D341Med (cell line): ENCODE data around the gene STX3.
"Not testable (repeated sequence)": the region's sequence is repeated elsewhere in the genome, so short reads cannot be mapped to it uniquely, and the experiment has no call there.

Experiments used
- DNase-seq: peaks from one replicate; pipeline ENCODE4 v3.0.0; 2012; ENCODE audit warnings: low spot score

STX3 gene

GRCh38 chr11:59791639-59792038, 36.5 kb downstream of the STX3 start:
- DNase-seq, result no peak

DNA sequence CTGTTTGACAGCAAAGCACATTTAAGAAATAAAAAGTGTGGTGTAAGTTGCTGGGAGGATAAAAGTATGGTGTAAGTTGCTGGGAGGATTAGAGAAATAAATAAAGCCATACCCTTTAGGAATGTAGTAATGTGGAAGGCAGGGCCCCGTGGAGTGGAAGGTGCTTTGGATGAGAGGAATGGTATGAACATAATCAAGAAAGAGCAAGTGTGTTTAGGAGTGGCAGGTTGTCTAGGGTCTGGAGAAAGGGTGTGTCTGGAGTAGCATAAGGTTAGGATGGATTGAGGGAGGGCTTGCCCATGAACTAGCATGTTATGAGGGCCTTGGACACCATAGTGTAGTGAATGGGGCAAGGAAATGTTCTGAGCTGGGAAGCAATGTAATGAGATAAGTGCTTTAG, 37.3 kb downstream of the STX3 start:
- DNase-seq, result no peak

DNA sequence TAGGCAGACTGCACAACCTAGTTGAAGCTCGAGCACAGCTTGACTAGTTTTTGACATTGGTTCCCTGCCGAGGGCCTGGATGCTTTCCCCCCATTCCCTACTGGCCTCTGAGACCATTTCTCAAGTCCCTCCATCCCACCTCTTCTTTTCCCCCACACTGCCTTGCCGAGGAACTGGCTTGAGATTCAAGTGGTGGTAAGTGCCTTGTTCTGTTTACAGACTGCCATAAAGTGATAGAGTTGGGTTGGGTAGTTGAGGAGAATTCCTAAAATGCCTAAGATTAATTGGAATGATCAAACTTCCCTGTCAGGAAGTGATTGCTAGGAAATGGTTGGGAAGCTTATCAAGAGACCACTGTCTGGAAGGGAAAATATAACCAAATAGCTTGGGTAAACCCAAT, 39.2 kb downstream of the STX3 start:
- no peak for DNase-seq

DNA sequence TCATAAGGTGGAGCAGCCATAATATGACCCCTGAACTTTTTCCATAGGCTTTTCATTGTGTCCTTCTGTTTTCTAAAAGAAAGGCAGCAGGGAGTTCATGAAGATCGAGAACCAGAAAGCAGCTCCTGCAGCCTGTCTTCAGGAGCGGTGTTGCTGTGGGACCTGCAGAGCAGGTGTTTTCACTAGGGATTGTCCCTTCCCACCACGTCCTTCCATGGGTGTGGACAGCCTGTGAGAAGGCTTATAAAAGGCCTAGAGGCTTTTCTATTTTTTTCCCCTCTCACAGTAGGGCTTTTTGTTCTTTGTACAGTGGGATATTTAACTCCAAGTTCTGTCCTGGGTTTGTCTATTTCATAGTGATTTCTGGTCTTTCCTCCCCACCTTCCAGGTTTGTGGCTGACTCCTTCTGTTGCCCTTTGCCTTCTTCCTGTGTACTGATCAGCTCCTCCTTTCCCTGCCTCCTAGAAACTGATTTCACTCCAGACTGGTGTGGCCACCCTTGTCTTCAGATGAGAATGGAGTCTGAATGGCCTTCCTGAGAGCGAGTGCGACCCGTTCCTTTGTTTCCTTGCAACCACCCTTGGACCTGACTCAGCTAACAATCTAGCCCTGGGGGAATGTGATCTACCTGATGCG, 45.3 kb downstream of the STX3 start:
- no peak for DNase-seq

- no peak for DNase-seq
Measured at GRCh38 chr11:59801160-59801706, 46.1 kb downstream of the STX3 start.

GRCh38 chr11:59801981-59802638, 46.9 kb downstream of the STX3 start:
- DNase-seq, result peak; percentile 48

DNA sequence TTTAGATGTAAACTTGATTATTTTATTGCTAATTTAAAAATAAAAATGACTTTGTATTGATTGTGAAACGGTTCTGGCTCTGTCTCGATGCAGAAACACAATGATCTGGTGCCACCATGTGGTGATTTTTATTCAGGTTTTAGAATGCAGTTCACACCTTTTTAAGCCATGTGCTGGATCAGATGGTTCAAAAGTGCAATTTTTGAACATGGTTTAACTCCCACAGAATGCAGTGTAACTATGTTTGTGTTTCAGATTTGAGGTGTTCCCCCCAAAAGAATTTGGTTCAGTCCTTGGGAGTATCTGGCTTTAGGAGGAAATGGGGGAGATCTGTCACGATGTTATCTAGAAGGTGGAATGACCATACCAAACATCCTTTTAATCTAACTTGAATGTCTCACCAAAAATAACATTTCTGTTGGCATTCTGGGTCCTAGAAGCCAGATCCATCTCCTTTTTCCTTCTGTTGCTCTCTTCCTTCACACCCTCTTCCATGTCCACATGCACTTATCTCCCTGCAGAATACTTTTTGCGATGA, 47.5 kb downstream of the STX3 start:
- DNase-seq, result peak; percentile 51

- no peak for DNase-seq
Measured at GRCh38 chr11:59804061-59804460, 48.9 kb downstream of the STX3 start.

GRCh38 chr11:59807047-59807610, 52.0 kb downstream of the STX3 start:
- no peak for DNase-seq

DNA sequence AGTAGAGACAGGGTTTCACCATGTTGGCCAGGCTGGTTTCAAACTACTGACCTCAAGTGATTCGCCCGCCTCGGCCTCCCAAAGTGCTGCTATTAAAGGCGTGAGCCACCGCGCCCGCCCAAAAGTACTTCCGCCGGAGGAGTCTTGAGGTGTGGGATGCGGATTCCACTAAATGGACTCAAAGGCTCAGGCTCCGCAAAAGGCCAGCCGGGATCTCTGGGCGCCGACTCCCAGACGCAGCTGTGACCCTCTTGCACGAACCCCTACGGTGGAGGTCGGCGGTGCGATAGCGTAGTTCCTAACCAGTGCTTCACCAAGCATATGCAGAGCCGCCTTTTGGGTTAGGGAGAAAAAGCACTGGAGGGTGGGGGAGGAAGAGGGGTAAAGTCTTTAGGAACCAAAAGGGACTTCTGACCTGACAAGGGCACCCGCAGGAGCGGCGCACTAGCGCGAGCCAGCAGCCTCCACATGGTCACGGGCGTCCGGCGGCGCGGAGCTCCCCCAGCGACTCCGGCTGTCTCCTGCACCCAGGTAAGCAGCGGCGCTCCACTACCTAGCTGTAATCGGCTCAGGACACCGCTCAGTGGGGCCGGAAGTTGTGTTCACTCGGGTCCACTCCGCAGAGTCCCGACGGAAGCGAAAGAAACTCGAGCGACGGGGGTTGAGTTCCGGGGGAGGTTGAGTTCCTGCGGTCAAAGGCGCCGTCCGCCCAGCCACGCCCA, 55.2 kb downstream of the STX3 start, which contains the start of gene MRPL16:
MRPL16 (minus strand) TSS at position 590 of the 722 bp plus-strand sequence; CDS start at position 470, 120 bp downstream.
- DNase-seq, result peak; percentile 90

GRCh38 chr11:59810911-59811259, 55.7 kb downstream of the STX3 start:
- DNase-seq, result no peak

- no peak for DNase-seq
Measured at GRCh38 chr11:59812220-59812619, 57.0 kb downstream of the STX3 start.

DNA sequence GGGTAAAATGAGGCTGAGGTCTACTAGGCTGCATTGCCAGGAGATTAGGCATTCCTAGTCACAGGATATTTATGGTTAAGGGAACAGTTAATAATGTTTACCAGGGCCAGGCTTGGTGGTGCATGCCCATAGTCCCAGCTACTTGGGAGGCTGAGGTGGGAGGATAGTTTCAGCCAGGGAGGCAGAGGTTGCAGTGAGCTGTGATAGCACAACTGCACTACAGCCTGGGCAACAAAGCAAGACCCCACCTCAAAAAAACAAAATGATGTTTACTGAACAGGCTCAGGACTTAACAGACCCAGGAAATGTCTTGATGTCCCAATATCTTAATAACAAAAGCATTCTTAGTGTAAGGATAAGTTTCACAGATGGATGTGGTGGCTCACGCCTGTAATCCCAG, 58.2 kb downstream of the STX3 start:
- no peak for DNase-seq

DNA sequence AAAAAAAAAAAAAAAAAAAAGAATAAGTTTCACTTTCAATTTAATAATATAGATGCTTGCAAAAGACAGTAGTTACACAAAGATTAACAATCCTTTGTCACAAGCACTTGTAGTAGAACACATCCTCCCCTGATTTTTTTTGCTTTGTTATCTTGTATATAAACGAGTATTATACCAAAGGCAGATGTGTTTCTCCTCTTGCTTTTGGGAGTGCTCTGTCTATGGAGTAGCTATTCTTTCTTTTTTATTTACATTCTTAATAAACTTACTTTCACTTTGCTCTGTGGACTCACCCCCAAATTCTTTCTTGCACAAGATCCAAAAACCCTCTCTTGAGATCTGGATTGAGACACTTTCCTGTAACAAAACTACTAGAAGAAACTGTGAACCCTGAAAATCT, 58.8 kb downstream of the STX3 start:
- no peak for DNase-seq

DNA sequence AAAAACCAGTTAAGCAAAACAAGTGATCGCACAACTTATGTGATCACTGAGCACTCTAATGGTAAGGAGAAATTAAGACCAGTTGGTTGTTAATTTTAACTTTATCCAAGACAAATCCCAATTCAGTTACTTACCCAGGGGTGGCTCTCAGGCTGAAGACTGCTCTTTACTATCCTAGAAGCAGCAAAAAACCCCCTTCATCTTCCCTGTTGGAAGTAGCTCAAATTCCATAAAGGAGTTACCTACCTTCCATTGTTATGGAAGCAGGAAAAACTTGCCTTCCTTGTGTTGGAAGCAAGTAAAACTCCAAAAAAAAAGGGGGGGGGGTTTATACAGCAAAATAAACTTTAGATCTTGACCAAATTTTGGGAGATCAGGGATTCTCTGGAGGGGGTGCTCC, 60.6 kb downstream of the STX3 start:
- DNase-seq, result no peak

- not testable (repeated sequence) for DNase-seq
Measured at GRCh38 chr11:59816434-59816833, 61.3 kb downstream of the STX3 start.

DNA sequence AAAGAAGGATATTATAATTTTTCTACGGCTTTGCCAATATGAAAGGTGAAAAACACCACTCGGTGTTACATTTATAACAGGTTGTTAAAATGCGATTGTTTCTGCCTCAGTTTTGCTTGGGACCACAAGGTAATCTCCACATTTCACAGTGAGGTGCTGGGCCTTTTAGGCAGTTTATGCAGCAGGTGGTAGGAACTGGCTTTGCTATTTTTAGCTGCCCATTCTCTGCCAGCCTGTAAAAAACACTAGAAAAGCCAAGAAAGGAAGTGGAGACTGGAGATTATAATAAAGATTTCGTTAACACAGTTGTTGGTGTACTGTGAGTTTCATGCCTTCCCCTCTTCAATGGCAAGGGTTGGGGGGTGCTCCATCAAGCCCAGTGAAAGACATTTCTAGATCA, 63.4 kb downstream of the STX3 start:
- DNase-seq, result no peak

DNA sequence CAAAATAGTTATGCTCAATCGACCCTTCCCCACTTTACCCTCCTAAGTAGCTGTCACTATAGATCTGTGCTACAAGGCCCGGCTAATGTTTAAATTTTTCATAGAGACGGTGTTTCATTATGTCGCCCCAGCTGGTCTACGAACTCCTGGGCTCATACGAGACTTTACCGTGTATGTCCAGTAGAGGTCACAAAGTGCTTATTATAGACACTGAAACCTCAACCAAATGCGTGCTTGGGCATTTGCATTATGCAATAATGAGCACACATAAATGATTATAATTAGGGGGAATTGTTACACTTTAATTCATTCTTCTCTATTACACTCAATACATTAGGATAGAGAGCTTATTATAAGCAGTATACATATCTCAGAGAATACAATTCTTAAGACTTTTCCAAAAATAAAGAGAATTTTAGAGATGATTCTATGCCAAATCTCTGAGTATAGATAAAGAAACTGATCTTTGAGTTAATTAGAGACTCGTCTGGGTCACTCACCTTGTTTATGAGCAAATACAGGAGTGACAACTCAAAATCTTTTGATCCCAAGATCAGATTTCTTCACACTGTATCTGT, 67.9 kb downstream of the STX3 start:
- DNase-seq, result peak; percentile 53

- DNase-seq, result no peak
Measured at GRCh38 chr11:59829358-59829757, 74.2 kb downstream of the STX3 start.

DNA sequence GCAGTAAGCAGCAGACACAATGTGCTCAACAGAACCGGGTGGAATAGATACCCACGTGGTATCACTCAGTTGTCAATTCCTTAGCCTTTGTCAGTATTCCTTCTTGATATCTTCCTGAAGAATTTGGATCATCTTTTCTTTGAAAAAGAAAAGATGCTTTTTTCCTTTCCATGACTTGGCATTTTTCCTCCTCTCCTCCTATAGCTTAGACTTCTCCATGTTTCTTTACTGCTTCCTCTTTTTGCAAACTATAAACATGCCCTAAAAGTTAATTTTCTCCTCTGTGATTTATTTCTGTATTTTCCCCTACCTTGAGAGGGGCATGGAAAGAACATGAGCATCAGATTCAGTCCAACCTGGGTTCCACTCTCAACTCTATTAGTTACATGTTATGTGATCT, 78.4 kb downstream of the STX3 start:
- no peak for DNase-seq

DNA sequence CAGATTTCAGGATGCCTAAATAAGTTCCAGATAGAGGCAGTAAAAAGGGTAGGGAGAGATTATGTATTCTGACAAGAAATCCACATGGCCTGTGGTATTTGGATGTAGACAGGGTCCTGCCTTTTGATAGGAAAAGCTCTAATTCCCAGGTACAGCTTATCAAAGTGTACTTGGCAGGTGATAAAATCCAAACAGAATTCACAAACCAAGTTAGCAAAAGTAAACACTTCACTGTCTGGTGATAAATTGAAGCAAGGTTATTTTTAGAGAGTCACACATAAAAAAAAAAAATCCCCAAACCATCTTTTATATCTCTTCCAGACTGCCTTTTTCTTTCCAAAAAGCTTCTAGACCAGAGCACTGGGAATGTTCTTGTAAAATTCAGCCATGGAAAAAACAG, 84.4 kb downstream of the STX3 start:
- DNase-seq, result no peak

DNA sequence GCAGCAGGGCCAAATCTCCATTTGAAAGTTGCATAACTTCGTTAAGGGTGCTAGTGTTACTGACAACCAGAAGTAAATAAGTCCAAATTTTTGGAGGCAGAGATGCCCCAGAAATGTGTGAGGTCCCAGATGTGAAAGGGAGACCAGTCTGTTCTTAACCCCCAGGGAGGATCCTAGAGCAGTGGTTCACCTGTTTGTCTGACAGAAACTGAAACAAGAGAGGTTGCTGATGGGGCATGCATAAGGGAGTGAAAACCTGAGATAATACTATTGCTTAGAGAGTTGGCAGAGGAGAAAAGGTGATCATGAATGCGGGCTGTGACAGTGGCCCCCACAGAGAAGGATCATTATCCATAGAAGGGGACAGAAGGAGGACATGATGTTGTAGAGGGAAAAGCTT, 86.3 kb downstream of the STX3 start:
- no peak for DNase-seq
